OCI-LY3 (cell line): ENCODE results near the gene ROCK1.

ENCODE experiments used
- H2AFZ ChIP-seq: fragments of 200-600, 300-600 bp; shearing (Covaris generic); 2 replicates; pipeline ENCODE4 v1.6.0; 2014; ENCODE audit warnings: antibody characterized with exemption, low read depth, low read length
- H3K27ac ChIP-seq: fragments of 200-600, 300-600 bp; sonication (generic); 2 replicates; pipeline ENCODE4 v1.5.1; 2014; ENCODE audit warnings: mild to moderate bottlenecking, low read length, moderate library complexity, mixed read lengths
- H3K27me3 ChIP-seq: fragments of 200-600, 300-600 bp; sonication (generic); 2 replicates; pipeline ENCODE4 v1.6.1; 2014; ENCODE audit warnings: low read depth, low read length, mixed read lengths
- H3K36me3 ChIP-seq: fragments of 200-600, 300-600 bp; sonication (generic); replicated peaks from 2 replicates; pipeline ENCODE3; 2014; ENCODE audit warnings: low read depth, low read length, mixed read lengths
- H3K4me1 ChIP-seq: fragments of 300-600, 200-600 bp; sonication (generic); 2 replicates; pipeline ENCODE4 v1.6.1; 2014; ENCODE audit warnings: low read length, mixed read lengths
- H3K4me2 ChIP-seq: fragments of 200-600, 300-600 bp; sonication (generic); 2 replicates; pipeline ENCODE4 v1.6.1; 2014; ENCODE audit warnings: low read length, mixed read lengths
- H3K4me3 ChIP-seq: fragments of 300-600, 200-600 bp; sonication (generic); 2 replicates; pipeline ENCODE4 v1.5.1; 2014; ENCODE audit warnings: antibody characterized with exemption, mild to moderate bottlenecking, low read length, moderate library complexity
- H3K79me2 ChIP-seq: fragments of 300-600, 200-600 bp; shearing (Covaris generic); 2 replicates; pipeline ENCODE4 v1.6.1; 2014; ENCODE audit warnings: mild to moderate bottlenecking, low read length, mixed read lengths
- H3K9ac ChIP-seq: fragments of 300-600, 200-600 bp; shearing (Covaris generic); 2 replicates; pipeline ENCODE4 v1.6.0; 2014; ENCODE audit warnings: mild to moderate bottlenecking, low read length, moderate library complexity
- H3K9me3 ChIP-seq: fragments of 200-600, 300-600 bp; shearing (Covaris generic); 2 replicates; pipeline ENCODE4 v1.6.1; 2014; ENCODE audit warnings: low read length, mixed read lengths; ENCODE audit not compliant: insufficient read depth
- H4K20me1 ChIP-seq: fragments of 200-600, 300-600 bp; sonication (generic); 2 replicates; pipeline ENCODE4 v1.6.1; 2016; ENCODE audit warnings: low read length, mixed read lengths; ENCODE audit not compliant: insufficient read depth
- CTCF ChIP-seq: fragments of 200-600, 300-600 bp; sonication (generic); IDR thresholded peaks from 2 replicates; pipeline ENCODE4 v1.5.1; 2014; ENCODE audit warnings: antibody characterized with exemption, low read length, low read depth
- EZH2phosphoT487 ChIP-seq: fragments of 200-600 bp; shearing (Covaris generic); IDR thresholded peaks from 2 replicates; pipeline ENCODE4 v1.6.1; 2018; ENCODE audit warnings: antibody characterized with exemption, mixed run types, low read depth

The ROCK1 gene

GRCh38 chr18:21073180-21073579 is 38.4 kb downstream of the ROCK1 start:
- peaks cover 22% of the 10 kb centered on the region for H3K4me1 ChIP-seq
- no peak overlapping the region for H3K27ac ChIP-seq
- H3K36me3 ChIP-seq, result no peaks in the 10 kb centered on the region
- peaks cover 85% of the 10 kb centered on the region for H4K20me1 ChIP-seq
- H3K4me3 ChIP-seq, result no peak overlapping the region
- H3K79me2 ChIP-seq, result peaks cover 83% of the 10 kb centered on the region
- H3K9ac ChIP-seq, result no peak overlapping the region
- no peak overlapping the region for H3K4me2 ChIP-seq
- H2AFZ ChIP-seq, result no peak overlapping the region
- no peaks in the 10 kb centered on the region for H3K27me3 ChIP-seq
- no peak for TF ChIP-seq CTCF
- TF ChIP-seq EZH2phosphoT487, result no peak
- H3K9me3 ChIP-seq, result no peaks in the 10 kb centered on the region

GRCh38 chr18:21071071-21071470 is 40.5 kb downstream of the ROCK1 start:
- H3K27ac ChIP-seq, result no peak overlapping the region
- H3K36me3 ChIP-seq, result no peaks in the 10 kb centered on the region
- TF ChIP-seq EZH2phosphoT487, result no peak
- TF ChIP-seq CTCF, result no peak
- H3K9ac ChIP-seq, result no peak overlapping the region
- H4K20me1 ChIP-seq, result peaks cover 68% of the 10 kb centered on the region
- no peak overlapping the region for H2AFZ ChIP-seq
- H3K4me1 ChIP-seq, result peaks cover 22% of the 10 kb centered on the region
- H3K4me3 ChIP-seq, result no peak overlapping the region
- H3K79me2 ChIP-seq, result peaks cover 63% of the 10 kb centered on the region
- no peaks in the 10 kb centered on the region for H3K9me3 ChIP-seq
- no peaks in the 10 kb centered on the region for H3K27me3 ChIP-seq
- H3K4me2 ChIP-seq, result no peak overlapping the region

- peaks cover 58% of the 10 kb centered on the region for H4K20me1 ChIP-seq
- no peak overlapping the region for H2AFZ ChIP-seq
- H3K4me3 ChIP-seq, result no peak overlapping the region
- H3K27ac ChIP-seq, result no peak overlapping the region
- TF ChIP-seq CTCF (no peak), EZH2phosphoT487 (no peak)
- H3K27me3 ChIP-seq, result no peaks in the 10 kb centered on the region
- H3K9me3 ChIP-seq, result no peaks in the 10 kb centered on the region
- H3K79me2 ChIP-seq, result peaks cover 47% of the 10 kb centered on the region
- H3K9ac ChIP-seq, result no peak overlapping the region
- H3K4me2 ChIP-seq, result no peak overlapping the region
- peaks cover 19% of the 10 kb centered on the region for H3K4me1 ChIP-seq
- no peaks in the 10 kb centered on the region for H3K36me3 ChIP-seq
These were observed 42.1 kb downstream of the ROCK1 start for GRCh38 chr18:21069468-21069867.

GRCh38 chr18:21064347-21064746 is 47.3 kb downstream of the ROCK1 start:
- Histone ChIP-seq H4K20me1 (peaks cover 48% of the 10 kb centered on the region), H3K27ac (no peak overlapping the region), H3K79me2 (peaks cover 19% of the 10 kb centered on the region), H3K9ac (no peak overlapping the region), H2AFZ (no peak overlapping the region), H3K4me1 (peaks cover 4% of the 10 kb centered on the region), H3K4me2 (no peak overlapping the region), H3K36me3 (no peaks in the 10 kb centered on the region), H3K9me3 (no peaks in the 10 kb centered on the region), H3K27me3 (no peaks in the 10 kb centered on the region), H3K4me3 (no peak overlapping the region)
- no peak for TF ChIP-seq CTCF
- no peak for TF ChIP-seq EZH2phosphoT487
